Measurements from ENCODE around the gene PLAAT5.

DNA sequence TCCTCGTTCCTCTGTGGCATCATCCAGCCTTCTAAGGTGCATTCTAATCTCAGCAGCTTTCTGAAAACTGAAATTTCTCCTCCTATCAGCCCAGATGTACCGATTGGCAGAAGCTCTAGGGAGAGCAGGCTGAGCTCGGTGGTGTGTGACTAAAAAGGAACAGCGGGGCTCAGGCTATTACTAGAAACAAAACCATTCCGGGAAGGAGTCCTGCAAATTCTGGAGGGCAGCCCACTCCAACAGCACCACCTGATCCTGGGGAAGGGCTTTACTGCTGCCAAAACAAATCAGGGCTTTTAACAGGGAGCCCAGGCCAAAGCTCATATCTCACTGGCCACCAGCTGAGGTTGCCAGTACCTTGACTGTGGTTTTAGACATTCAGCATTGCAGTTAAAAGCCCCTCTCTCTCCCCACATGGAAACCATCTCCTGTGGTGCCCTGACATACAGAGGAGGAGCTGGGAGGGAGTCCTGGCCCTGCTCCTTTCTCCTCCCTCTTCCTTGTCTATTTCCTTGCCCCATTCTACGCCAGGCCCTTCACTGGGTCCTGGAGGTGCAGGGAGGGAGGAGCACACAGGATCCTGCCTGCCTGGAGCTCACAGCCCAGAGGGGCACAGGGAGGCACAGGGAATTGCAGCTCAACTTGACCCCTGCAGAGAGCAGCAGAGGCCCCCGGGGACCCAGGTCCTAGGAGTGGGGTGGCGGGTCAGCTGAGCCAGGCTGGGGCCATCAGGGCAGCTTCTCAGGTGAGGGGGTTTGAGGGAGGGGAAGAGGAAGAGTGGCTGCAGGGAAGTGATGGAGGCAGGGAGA, 46.5 kb upstream of the PLAAT5 start:
- TF ChIP-seq ZNF302 (CRISPR knock-in tag; IDR thresholded peaks at IDR 0.05) (no peak), NFE2L2 (conservative IDR thresholded peaks at IDR 0.05; ENCODE audit: low read length) (no peak), SMC3 (IDR thresholded peaks at IDR 0.05) (no peak)
- TF ChIP-seq, protein P1, sequence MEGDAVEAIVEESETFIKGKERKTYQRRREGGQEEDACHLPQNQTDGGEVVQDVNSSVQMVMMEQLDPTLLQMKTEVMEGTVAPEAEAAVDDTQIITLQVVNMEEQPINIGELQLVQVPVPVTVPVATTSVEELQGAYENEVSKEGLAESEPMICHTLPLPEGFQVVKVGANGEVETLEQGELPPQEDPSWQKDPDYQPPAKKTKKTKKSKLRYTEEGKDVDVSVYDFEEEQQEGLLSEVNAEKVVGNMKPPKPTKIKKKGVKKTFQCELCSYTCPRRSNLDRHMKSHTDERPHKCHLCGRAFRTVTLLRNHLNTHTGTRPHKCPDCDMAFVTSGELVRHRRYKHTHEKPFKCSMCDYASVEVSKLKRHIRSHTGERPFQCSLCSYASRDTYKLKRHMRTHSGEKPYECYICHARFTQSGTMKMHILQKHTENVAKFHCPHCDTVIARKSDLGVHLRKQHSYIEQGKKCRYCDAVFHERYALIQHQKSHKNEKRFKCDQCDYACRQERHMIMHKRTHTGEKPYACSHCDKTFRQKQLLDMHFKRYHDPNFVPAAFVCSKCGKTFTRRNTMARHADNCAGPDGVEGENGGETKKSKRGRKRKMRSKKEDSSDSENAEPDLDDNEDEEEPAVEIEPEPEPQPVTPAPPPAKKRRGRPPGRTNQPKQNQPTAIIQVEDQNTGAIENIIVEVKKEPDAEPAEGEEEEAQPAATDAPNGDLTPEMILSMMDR (IDR thresholded peaks at IDR 0.05), result no peak

Data from A549 (cell line).